H9 (cell line): ENCODE results near the gene LAMC1. TPM values are rescaled to one million over a fixed set of nuclear protein-coding genes. Genes with fewer than 3 reads are reported as not detected.

Experiments
- DNase-seq: peaks from one replicate; pipeline ENCODE4 v3.0.0-alpha.2; 2017
- H2AFZ ChIP-seq: one replicate; pipeline ENCODE4 v1.6.1; 2013; ENCODE audit warnings: mild to moderate bottlenecking, low read length, control low read depth, moderate library complexity
- H2AK5ac ChIP-seq: 2 replicates; pipeline ENCODE4 v1.6.1; 2013; ENCODE audit warnings: low read length, control low read depth, mixed read lengths; ENCODE audit not compliant: insufficient read length
- H2BK120ac ChIP-seq: one replicate; pipeline ENCODE4 v1.6.1; 2013; ENCODE audit warnings: low read depth, mild to moderate bottlenecking, low read length, control low read depth, inconsistent platforms; ENCODE audit not compliant: poor library complexity, severe bottlenecking
- H2BK12ac ChIP-seq: 2 replicates; pipeline ENCODE4 v1.6.1; 2013; ENCODE audit warnings: low read length, control low read depth, mixed read lengths, low read depth; ENCODE audit not compliant: insufficient read length
- H2BK15ac ChIP-seq: 2 replicates; pipeline ENCODE4 v1.6.1; 2013; ENCODE audit warnings: low read depth, low read length, control low read depth
- H2BK20ac ChIP-seq: one replicate; pipeline ENCODE4 v1.6.1; 2013; ENCODE audit warnings: low read depth, mild to moderate bottlenecking, low read length, control low read depth, inconsistent platforms; ENCODE audit not compliant: poor library complexity, severe bottlenecking
- H2BK5ac ChIP-seq: 2 replicates; pipeline ENCODE4 v1.6.1; 2013; ENCODE audit warnings: low read length, control low read depth, mixed read lengths; ENCODE audit not compliant: insufficient read length
- H3K14ac ChIP-seq: 2 replicates; pipeline ENCODE4 v1.6.1; 2013; ENCODE audit warnings: low read length, control low read depth; ENCODE audit not compliant: insufficient read depth
- H3K18ac ChIP-seq: 2 replicates; pipeline ENCODE4 v1.6.1; 2013; ENCODE audit warnings: low read depth, mild to moderate bottlenecking, mixed read lengths, low read length, control low read depth; ENCODE audit not compliant: insufficient read length
- H3K23ac ChIP-seq: 2 replicates; pipeline ENCODE4 v1.6.1; 2013; ENCODE audit warnings: low read length, control low read depth, mixed read lengths, low read depth; ENCODE audit not compliant: insufficient read length
- H3K23me2 ChIP-seq: 2 replicates; pipeline ENCODE4 v1.6.1; 2013; ENCODE audit warnings: low read depth, mild to moderate bottlenecking, mixed read lengths, low read length, control low read depth; ENCODE audit not compliant: insufficient read length, poor library complexity, severe bottlenecking
- H3K27ac ChIP-seq: 2 replicates; pipeline ENCODE4 v1.5.1; 2013; ENCODE audit warnings: low read length, control low read depth, mixed read lengths, low read depth; ENCODE audit not compliant: insufficient read length
- H3K27me3 ChIP-seq: 2 replicates; pipeline ENCODE4 v1.6.1; 2013; ENCODE audit warnings: low read length, control low read depth, inconsistent platforms; ENCODE audit not compliant: insufficient read depth
- H3K4ac ChIP-seq: 2 replicates; pipeline ENCODE4 v1.6.1; 2013; ENCODE audit warnings: low read depth, mild to moderate bottlenecking, control low read depth, inconsistent platforms, low read length, moderate library complexity
- H3K4me1 ChIP-seq: 2 replicates; pipeline ENCODE4 v1.6.1; 2013; ENCODE audit warnings: low read length, control low read depth, inconsistent platforms; ENCODE audit not compliant: insufficient read depth
- H3K4me2 ChIP-seq: 2 replicates; pipeline ENCODE4 v1.6.1; 2013; ENCODE audit warnings: low read length, control low read depth, mixed read lengths; ENCODE audit not compliant: insufficient read length, insufficient read depth
- H3K56ac ChIP-seq: 2 replicates; pipeline ENCODE4 v1.6.1; 2013; ENCODE audit warnings: low read depth, mild to moderate bottlenecking, mixed read lengths, low read length, control low read depth; ENCODE audit not compliant: insufficient read length
- H3K79me1 ChIP-seq: 2 replicates; pipeline ENCODE4 v1.6.1; 2013; ENCODE audit warnings: low read depth, mild to moderate bottlenecking, moderate library complexity, low read length, control low read depth, inconsistent platforms; ENCODE audit not compliant: insufficient read depth, poor library complexity, severe bottlenecking
- H3K79me2 ChIP-seq: 2 replicates; pipeline ENCODE4 v1.6.1; 2013; ENCODE audit warnings: low read length, control low read depth, inconsistent platforms; ENCODE audit not compliant: insufficient read depth
- H3K9ac ChIP-seq: 2 replicates; pipeline ENCODE4 v1.6.1; 2013; ENCODE audit warnings: low read length, control low read depth, mixed read lengths; ENCODE audit not compliant: insufficient read length; ENCODE audit errors: extremely low read depth
- H3K9me3 ChIP-seq: one replicate; pipeline ENCODE4 v1.6.1; 2013; ENCODE audit warnings: low read depth, low read length, inconsistent platforms; ENCODE audit not compliant: control insufficient read depth
- H3T11ph ChIP-seq: one replicate; pipeline ENCODE4 v1.6.1; 2013; ENCODE audit warnings: mild to moderate bottlenecking, low read length, control low read depth, inconsistent platforms
- H4K20me1 ChIP-seq: one replicate; pipeline ENCODE4 v1.6.1; 2013; ENCODE audit not compliant: control insufficient read depth, insufficient read length, insufficient read depth
- H4K5ac ChIP-seq: 2 replicates; pipeline ENCODE4 v1.6.1; 2013; ENCODE audit warnings: low read depth, mild to moderate bottlenecking, mixed read lengths, low read length, control low read depth; ENCODE audit not compliant: insufficient read length
- H4K8ac ChIP-seq: replicated peaks from 2 replicates; pipeline ENCODE4 v1.6.1; 2013; ENCODE audit warnings: low read length, control low read depth, mixed read lengths, low read depth; ENCODE audit not compliant: insufficient read length
- H4K91ac ChIP-seq: 2 replicates; pipeline ENCODE4 v1.6.1; 2013; ENCODE audit warnings: low read depth, mild to moderate bottlenecking, moderate library complexity, mixed read lengths, low read length, control low read depth; ENCODE audit not compliant: insufficient read length
- H3K27ac Mint-ChIP-seq, 3 experiments: 2 replicates in 2 of 3; 3 replicates in 1 of 3; pipeline ENCODE4 v1.8.0; 2020 to 2021; ENCODE audit warnings: mixed read lengths in 3 of 3, mild to moderate bottlenecking in 1 of 3, moderate library complexity in 1 of 3
- H3K27me3 Mint-ChIP-seq: 2 replicates; pipeline ENCODE4 v1.8.0; 2021; ENCODE audit warnings: low read depth, mild to moderate bottlenecking, moderate library complexity, mixed read lengths
- H3K36me3 Mint-ChIP-seq, 3 experiments: 2 replicates in 2 of 3; 3 replicates in 1 of 3; pipeline ENCODE4 v1.8.0; 2020 to 2021; ENCODE audit warnings: low read depth in 3 of 3, mixed read lengths in 3 of 3; ENCODE audit not compliant: insufficient read depth in 1 of 3
- H3K4me1 Mint-ChIP-seq, 2 experiments: 2 replicates each; pipeline ENCODE4 v1.8.0; 2020; ENCODE audit warnings: mixed read lengths in 2 of 2
- H3K4me3 Mint-ChIP-seq, 2 experiments: 2 replicates in 1 of 2; 3 replicates in 1 of 2; pipeline ENCODE4 v1.8.0; 2020 to 2021; ENCODE audit warnings: mild to moderate bottlenecking in 2 of 2, mixed read lengths in 2 of 2, moderate library complexity in 1 of 2
- H3K9me3 Mint-ChIP-seq, 2 experiments: 2 replicates in 1 of 2; 3 replicates in 1 of 2; pipeline ENCODE4 v1.8.0; 2020; ENCODE audit warnings: mild to moderate bottlenecking in 2 of 2, mixed read lengths in 2 of 2, moderate library complexity in 1 of 2
- WGBS: extraction: QIAGEN DNeasy Blood & Tissue Kit; methylation state at CpG from one replicate; pipeline ENCODE4 v1.1.7; 2013; ENCODE audit warnings: missing lambda C conversion rate, low lambda C conversion rate, mixed read lengths; ENCODE audit not compliant: insufficient read length; ENCODE audit errors: extremely low coverage; 5-methylcytosine and 5-hydroxymethylcytosine counted together
- total RNA-seq: library from RNA; stranded (reverse); gene quantifications from 2 replicates; pipeline ENCODE4 v1.2.1, GENCODE V29; 2021
- TF ChIP-seq, protein P1 (sequence below): fragments of 200-600 bp; sonication (generic); conservative IDR thresholded peaks from 3 replicates; pipeline ENCODE4 v1.8.0; 2021; ENCODE audit warnings: antibody characterized with exemption, mild to moderate bottlenecking

The LAMC1 gene
- total RNA-seq, 1 experiment from 2014 or later: 96.2 TPM

DNA sequence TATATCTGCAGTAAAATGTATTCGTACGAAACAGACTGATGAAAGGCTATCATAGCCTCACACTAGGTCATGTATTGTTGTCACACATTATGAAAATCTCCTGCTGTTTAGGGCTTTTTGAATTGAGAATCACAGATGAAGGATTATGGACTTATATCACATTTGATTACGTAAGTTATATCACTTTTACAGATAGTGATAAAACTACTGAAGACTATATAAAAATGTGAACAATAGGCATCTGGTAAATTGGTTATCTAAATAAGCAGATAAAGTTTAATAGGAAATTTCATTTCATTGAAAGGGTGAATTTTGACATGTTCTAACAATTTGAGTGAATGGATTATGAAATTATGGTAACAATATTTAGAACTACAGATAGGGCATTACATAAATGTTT, 20.0 kb downstream of the LAMC1 start:
- H3K56ac ChIP-seq: no peak overlapping the region
- no peak for DNase-seq
- H3K36me3 Mint-ChIP-seq: no peaks in the 10 kb centered on the region
- H3K4me1 ChIP-seq: peaks cover 4% of the 10 kb centered on the region; the same call in 1 of the 2 replicates
- H3K4me3 Mint-ChIP-seq: no peak overlapping the region
- no CpG with 5 or more reads among the region's 3 CpGs for WGBS
- no peaks in the 10 kb centered on the region for H3K9me3 Mint-ChIP-seq
- H2BK12ac ChIP-seq: no peak overlapping the region
- H3K4me2 ChIP-seq: no peak overlapping the region
- no peaks in the 10 kb centered on the region for H3K79me1 ChIP-seq
- H3K27me3 ChIP-seq: no peaks in the 10 kb centered on the region
- H2BK20ac ChIP-seq: no peak overlapping the region
- no peaks in the 10 kb centered on the region for H3K23me2 ChIP-seq
- H3K27ac ChIP-seq: no peak overlapping the region
- H3K4ac ChIP-seq: no peak overlapping the region
- no peak overlapping the region for H3T11ph ChIP-seq
- H3K27ac Mint-ChIP-seq: no peak overlapping the region
- TF ChIP-seq, protein P1, sequence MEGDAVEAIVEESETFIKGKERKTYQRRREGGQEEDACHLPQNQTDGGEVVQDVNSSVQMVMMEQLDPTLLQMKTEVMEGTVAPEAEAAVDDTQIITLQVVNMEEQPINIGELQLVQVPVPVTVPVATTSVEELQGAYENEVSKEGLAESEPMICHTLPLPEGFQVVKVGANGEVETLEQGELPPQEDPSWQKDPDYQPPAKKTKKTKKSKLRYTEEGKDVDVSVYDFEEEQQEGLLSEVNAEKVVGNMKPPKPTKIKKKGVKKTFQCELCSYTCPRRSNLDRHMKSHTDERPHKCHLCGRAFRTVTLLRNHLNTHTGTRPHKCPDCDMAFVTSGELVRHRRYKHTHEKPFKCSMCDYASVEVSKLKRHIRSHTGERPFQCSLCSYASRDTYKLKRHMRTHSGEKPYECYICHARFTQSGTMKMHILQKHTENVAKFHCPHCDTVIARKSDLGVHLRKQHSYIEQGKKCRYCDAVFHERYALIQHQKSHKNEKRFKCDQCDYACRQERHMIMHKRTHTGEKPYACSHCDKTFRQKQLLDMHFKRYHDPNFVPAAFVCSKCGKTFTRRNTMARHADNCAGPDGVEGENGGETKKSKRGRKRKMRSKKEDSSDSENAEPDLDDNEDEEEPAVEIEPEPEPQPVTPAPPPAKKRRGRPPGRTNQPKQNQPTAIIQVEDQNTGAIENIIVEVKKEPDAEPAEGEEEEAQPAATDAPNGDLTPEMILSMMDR: no peak
- H3K9me3 ChIP-seq: no peaks in the 10 kb centered on the region
- H3K14ac ChIP-seq: no peak overlapping the region
- no peak overlapping the region for H2BK15ac ChIP-seq
- no peak overlapping the region for H3K23ac ChIP-seq
- no peak overlapping the region for H4K8ac ChIP-seq
- H3K4me1 Mint-ChIP-seq: peaks cover 31 to 41% of the 10 kb centered on the region in 2 experiments
- H3K79me2 ChIP-seq: peaks cover 6% of the 10 kb centered on the region; the same call in 1 of the 2 replicates
- H3K27me3 Mint-ChIP-seq: no peaks in the 10 kb centered on the region
- H2AFZ ChIP-seq: no peak overlapping the region
- H2BK120ac ChIP-seq: no peak overlapping the region
- no peak overlapping the region for H3K18ac ChIP-seq
- no peak overlapping the region for H4K5ac ChIP-seq
- H4K20me1 ChIP-seq: no peaks in the 10 kb centered on the region
- H2AK5ac ChIP-seq: no peak overlapping the region
- H4K91ac ChIP-seq: no peak overlapping the region
- no peak overlapping the region for H3K9ac ChIP-seq
- no peak overlapping the region for H2BK5ac ChIP-seq
